Measurements from ENCODE around the gene SIGLEC9.
"Not testable (repeated sequence)": the region's sequence is repeated elsewhere in the genome, so short reads cannot be mapped to it uniquely, and the experiment has no call there.

The SIGLEC9 gene

GRCh38 chr19:51142119-51142518, 17.4 kb downstream of the SIGLEC9 start, which contains the start of gene SIGLEC7:
Gene SIGLEC7 (plus strand): TSS chr19:51142301. CDS start chr19:51142370, 69 bp downstream.
- TF ChIP-seq CTCF (conservative IDR thresholded peaks at IDR 0.05; ENCODE audit: low read depth, low read length): no peak
- no peak within 1 kb of the TSS for H3K4me3 ChIP-seq (ENCODE audit: low read depth, low read length)
- DNase-seq (ENCODE audit: low read depth): no peak

- H3K4me3 ChIP-seq (ENCODE audit: low read depth, low read length); DNase-seq (ENCODE audit: low read depth): not testable (repeated sequence)
These were observed 18.2 kb downstream of the SIGLEC9 start for GRCh38 chr19:51142809-51143475.

- H3K4me3 ChIP-seq (ENCODE audit: low read depth, low read length): no peak overlapping the region
- no peak for TF ChIP-seq CTCF (conservative IDR thresholded peaks at IDR 0.05; ENCODE audit: low read depth, low read length)
- DNase-seq (ENCODE audit: low read depth): no peak
These were observed 18.8 kb downstream of the SIGLEC9 start for GRCh38 chr19:51143486-51143885.

- DNase-seq (ENCODE audit: low read depth): no peak
- no peak for TF ChIP-seq CTCF (conservative IDR thresholded peaks at IDR 0.05; ENCODE audit: low read depth, low read length)
- H3K4me3 ChIP-seq (ENCODE audit: low read depth, low read length): no peak overlapping the region
These were observed 19.9 kb downstream of the SIGLEC9 start for GRCh38 chr19:51144482-51145045.

- DNase-seq (ENCODE audit: low read depth): no peak
- TF ChIP-seq CTCF (conservative IDR thresholded peaks at IDR 0.05; ENCODE audit: low read depth, low read length): no peak
- no peak overlapping the region for H3K4me3 ChIP-seq (ENCODE audit: low read depth, low read length)
These were observed 21.3 kb downstream of the SIGLEC9 start for GRCh38 chr19:51145916-51146493.

- no peak for TF ChIP-seq CTCF (conservative IDR thresholded peaks at IDR 0.05; ENCODE audit: low read depth, low read length)
- no peak for DNase-seq (ENCODE audit: low read depth)
- no peak overlapping the region for H3K4me3 ChIP-seq (ENCODE audit: low read depth, low read length)
These were observed 22.0 kb downstream of the SIGLEC9 start for GRCh38 chr19:51146751-51147150.

- DNase-seq (ENCODE audit: low read depth): no peak
- H3K4me3 ChIP-seq (ENCODE audit: low read depth, low read length): no peak overlapping the region
- no peak for TF ChIP-seq CTCF (conservative IDR thresholded peaks at IDR 0.05; ENCODE audit: low read depth, low read length)
These were observed 23.0 kb downstream of the SIGLEC9 start for GRCh38 chr19:51147663-51148062.
